ENCODE data around the gene WBP2. TPM values are rescaled to one million over a fixed set of nuclear protein-coding genes. Genes with fewer than 3 reads are reported as not detected.
A peak's percentile ranks its signal among the peaks of the same experiment; 100 is the strongest.

WBP2 gene
- total and polyA plus RNA-seq, 2 of the 13 experiments (the other 11 are each of a cell fraction or from before 2014, with no cell fraction given) = 29.2 to 29.5 TPM

DNA sequence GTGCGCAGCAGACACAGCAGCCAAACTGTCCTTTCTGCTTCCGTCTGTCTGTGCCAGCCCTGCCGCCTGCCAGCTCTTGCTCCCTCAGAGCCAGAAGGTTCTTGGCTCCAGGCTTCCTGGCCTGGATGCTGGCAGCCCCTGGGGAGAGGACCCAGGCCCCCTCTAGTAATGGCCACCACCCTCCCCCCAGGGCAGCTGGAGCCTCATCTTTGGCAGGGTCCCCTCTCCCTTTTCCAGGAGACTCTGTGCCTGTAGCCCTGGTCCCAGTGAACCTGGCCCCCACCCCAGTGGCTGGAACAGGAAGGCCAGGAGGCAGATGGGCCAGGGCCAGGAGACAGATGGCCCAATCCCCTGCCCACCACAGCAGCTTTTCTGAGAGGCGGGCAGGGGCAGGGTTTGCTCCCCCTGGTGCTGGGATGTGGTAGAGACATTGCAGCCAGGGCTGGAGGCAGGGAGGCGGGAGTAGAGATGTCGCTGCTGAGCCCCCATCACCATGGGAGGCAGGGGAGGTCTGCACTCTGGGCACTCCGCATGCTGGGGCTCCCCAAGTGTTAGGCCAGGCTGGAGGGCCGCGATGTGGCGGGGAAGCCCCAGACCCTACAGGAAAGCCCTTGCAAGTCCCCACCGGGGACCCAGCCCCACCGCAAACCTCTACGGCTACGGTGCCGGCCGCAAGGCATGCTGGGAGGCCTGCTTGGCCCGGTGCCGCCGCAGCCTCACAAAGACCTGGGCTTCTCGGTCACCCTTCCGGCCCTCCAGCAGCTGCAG lies 27.6 kb downstream of the WBP2 start (continued):
- TF ChIP-seq, protein P1, sequence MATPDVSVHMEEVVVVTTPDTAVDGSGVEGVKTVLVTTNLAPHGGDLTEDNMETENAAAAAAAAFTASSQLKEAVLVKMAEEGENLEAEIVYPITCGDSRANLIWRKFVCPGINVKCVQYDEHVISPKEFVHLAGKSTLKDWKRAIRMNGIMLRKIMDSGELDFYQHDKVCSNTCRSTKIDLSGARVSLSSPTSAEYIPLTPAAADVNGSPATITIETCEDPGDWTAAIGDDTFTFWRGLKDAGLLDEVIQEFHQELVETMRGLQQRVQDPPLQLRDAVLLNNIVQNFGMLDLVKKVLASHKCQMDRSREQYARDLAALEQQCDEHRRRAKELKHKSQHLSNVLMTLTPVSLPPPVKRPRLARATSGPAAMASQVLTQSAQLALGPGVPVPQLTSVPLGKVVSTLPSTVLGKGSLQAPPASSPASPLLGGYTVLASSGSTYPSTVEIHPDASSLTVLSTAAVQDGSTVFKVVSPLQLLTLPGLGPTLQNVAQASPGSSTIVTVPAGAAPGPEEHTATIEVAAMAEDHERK (CRISPR knock-in tag; IDR thresholded peaks at IDR 0.05; ENCODE audit: low read depth) = no peak
- TF ChIP-seq BORCS8-MEF2B (CRISPR knock-in tag; IDR thresholded peaks at IDR 0.05) (0 out of 2 replicates have a peak, but pooled peaks have one; percentile 36), ZNF138 (CRISPR knock-in tag; IDR thresholded peaks at IDR 0.05; ENCODE audit: low read depth) (no peak), ZFP37 (CRISPR knock-in tag; IDR thresholded peaks at IDR 0.05; ENCODE audit: borderline replicate concordance) (no peak), CENPX (CRISPR knock-in tag; IDR thresholded peaks at IDR 0.05) (no peak), TGIF2 (CRISPR knock-in tag; IDR thresholded peaks at IDR 0.05) (no peak), STAT5B (CRISPR knock-in tag; IDR thresholded peaks at IDR 0.05) (no peak), NFIC (IDR thresholded peaks at IDR 0.05; ENCODE audit: low read length) (no peak), MTERF4 (CRISPR knock-in tag; IDR thresholded peaks at IDR 0.05) (no peak), RAD21 (CRISPR knock-in tag; IDR thresholded peaks at IDR 0.05) (peak; percentile 74), SALL1 (CRISPR knock-in tag; IDR thresholded peaks at IDR 0.05) (no peak), STAG1 (CRISPR knock-in tag; IDR thresholded peaks at IDR 0.05) (peak; percentile 62), FOSL1 (CRISPR knock-in tag; IDR thresholded peaks at IDR 0.05; ENCODE audit: borderline replicate concordance) (no peak), ZNF616 (CRISPR knock-in tag; IDR thresholded peaks at IDR 0.05; ENCODE audit: low read depth) (peak; percentile 44; the same call in 1 of the 2 replicates)
- TF ChIP-seq, protein P2, sequence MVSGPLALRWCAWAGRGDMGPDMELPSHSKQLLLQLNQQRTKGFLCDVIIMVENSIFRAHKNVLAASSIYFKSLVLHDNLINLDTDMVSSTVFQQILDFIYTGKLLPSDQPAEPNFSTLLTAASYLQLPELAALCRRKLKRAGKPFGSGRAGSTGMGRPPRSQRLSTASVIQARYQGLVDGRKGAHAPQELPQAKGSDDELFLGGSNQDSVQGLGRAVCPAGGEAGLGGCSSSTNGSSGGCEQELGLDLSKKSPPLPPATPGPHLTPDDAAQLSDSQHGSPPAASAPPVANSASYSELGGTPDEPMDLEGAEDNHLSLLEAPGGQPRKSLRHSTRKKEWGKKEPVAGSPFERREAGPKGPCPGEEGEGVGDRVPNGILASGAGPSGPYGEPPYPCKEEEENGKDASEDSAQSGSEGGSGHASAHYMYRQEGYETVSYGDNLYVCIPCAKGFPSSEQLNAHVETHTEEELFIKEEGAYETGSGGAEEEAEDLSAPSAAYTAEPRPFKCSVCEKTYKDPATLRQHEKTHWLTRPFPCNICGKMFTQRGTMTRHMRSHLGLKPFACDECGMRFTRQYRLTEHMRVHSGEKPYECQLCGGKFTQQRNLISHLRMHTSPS (CRISPR knock-in tag; IDR thresholded peaks at IDR 0.05; ENCODE audit: low read depth) = peak; percentile 14; the same call in 1 of the 2 replicates
- TF ChIP-seq, protein P3, sequence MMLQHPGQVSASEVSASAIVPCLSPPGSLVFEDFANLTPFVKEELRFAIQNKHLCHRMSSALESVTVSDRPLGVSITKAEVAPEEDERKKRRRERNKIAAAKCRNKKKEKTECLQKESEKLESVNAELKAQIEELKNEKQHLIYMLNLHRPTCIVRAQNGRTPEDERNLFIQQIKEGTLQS (CRISPR knock-in tag; IDR thresholded peaks at IDR 0.05) = no peak
- TF ChIP-seq, protein P4, sequence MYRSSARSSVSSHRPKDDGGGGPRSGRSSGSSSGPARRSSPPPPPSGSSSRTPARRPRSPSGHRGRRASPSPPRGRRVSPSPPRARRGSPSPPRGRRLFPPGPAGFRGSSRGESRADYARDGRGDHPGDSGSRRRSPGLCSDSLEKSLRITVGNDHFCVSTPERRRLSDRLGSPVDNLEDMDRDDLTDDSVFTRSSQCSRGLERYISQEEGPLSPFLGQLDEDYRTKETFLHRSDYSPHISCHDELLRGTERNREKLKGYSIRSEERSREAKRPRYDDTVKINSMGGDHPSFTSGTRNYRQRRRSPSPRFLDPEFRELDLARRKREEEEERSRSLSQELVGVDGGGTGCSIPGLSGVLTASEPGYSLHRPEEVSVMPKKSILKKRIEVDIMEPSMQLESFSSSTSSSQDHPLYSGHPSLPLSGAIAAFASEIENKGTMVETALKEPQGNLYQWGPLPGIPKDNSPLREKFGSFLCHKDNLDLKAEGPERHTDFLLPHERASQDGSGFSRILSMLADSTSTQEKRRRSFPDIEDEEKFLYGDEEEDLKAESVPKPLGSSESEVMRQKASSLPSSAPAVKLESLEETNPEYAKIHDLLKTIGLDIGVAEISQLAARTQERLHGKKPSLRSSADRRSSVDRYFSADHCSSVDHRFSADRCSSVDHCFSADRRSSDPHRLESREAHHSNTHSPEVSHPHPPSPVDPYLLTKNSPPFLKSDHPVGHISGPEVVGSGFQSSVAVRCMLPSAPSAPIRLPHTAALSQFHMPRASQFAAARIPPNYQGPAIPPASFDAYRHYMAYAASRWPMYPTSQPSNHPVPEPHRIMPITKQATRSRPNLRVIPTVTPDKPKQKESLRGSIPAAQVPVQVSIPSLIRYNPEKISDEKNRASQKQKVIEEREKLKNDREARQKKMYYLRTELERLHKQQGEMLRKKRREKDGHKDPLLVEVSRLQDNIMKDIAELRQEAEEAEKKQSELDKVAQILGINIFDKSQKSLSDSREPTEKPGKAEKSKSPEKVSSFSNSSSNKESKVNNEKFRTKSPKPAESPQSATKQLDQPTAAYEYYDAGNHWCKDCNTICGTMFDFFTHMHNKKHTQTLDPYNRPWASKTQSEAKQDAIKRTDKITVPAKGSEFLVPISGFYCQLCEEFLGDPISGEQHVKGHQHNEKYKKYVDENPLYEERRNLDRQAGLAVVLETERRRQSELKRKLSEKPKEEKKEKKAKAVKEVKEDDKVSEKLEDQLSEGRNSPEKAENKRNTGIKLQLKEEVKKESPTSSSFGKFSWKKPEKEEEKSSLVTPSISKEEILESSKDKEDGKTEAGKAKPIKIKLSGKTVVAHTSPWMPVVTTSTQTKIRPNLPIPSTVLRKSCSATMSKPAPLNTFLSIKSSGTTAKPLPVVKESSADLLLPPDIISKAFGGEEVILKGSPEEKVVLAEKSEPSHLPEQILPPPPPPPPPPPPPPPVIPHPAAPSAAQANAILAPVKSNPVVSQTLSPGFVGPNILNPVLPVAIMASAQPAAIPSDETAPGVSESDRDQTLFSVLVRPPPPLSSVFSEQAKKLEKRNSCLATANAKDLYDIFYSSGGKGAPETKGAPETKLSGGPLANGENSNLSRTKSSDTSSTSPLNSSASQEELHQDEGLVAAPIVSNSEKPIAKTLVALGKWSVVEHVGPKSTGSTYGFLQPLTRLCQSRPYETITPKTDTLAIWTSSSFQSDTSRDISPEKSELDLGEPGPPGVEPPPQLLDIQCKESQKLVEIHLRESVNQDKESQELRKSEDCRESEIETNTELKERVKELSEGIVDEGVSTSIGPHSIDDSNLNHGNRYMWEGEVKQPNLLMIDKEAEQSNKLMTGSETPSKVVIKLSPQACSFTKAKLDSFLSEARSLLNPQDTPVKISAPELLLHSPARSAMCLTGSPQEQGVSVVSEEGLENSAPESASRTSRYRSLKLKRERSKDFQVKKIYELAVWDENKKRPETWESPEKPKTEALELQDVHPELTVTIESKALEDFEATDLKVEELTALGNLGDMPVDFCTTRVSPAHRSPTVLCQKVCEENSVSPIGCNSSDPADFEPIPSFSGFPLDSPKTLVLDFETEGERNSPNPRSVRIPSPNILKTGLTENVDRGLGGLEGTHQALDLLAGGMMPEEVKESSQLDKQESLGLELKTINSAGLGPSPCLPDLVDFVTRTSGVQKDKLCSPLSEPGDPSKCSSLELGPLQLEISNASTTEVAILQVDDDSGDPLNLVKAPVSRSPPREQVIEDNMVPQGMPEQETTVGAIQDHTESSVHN (CRISPR knock-in tag; IDR thresholded peaks at IDR 0.05) = no peak

All from HepG2 (cell line).